Measurements from ENCODE around the gene CRTAC1.

CRTAC1 gene

GRCh38 chr10:97898429-97898828 lies 132.0 kb downstream of the CRTAC1 start:
- no peak for DNase-seq (ENCODE audit: low read depth in 3 of 3)

GRCh38 chr10:97896756-97897358 lies 133.6 kb downstream of the CRTAC1 start:
- no peak for DNase-seq (ENCODE audit: low read depth in 3 of 3)

GRCh38 chr10:97895915-97896314 lies 134.5 kb downstream of the CRTAC1 start:
- DNase-seq (ENCODE audit: low read depth in 3 of 3): no peak

- DNase-seq (ENCODE audit: low read depth in 3 of 3): no peak
Observed at GRCh38 chr10:97895084-97895483, 135.3 kb downstream of the CRTAC1 start.

GRCh38 chr10:97894092-97894491 lies 136.3 kb downstream of the CRTAC1 start:
- no peak for DNase-seq (ENCODE audit: low read depth in 3 of 3)

- DNase-seq (ENCODE audit: low read depth in 3 of 3): no peak
Observed at GRCh38 chr10:97892939-97893338, 137.5 kb downstream of the CRTAC1 start.

- no peak for DNase-seq (ENCODE audit: low read depth in 3 of 3)
Observed at GRCh38 chr10:97892506-97892905, 137.9 kb downstream of the CRTAC1 start.

- DNase-seq (ENCODE audit: low read depth in 3 of 3): no peak
Observed at GRCh38 chr10:97891497-97892167, 138.8 kb downstream of the CRTAC1 start.

- DNase-seq (ENCODE audit: low read depth in 3 of 3): no peak
Observed at GRCh38 chr10:97889461-97890265, 140.8 kb downstream of the CRTAC1 start.

GRCh38 chr10:97888641-97889262 lies 141.7 kb downstream of the CRTAC1 start:
- DNase-seq (ENCODE audit: low read depth in 3 of 3): no peak

GRCh38 chr10:97888134-97888533 lies 142.3 kb downstream of the CRTAC1 start:
- no peak for DNase-seq (ENCODE audit: low read depth in 3 of 3)

GRCh38 chr10:97887399-97887798 lies 143.0 kb downstream of the CRTAC1 start:
- DNase-seq (ENCODE audit: low read depth in 3 of 3): no peak

- DNase-seq (ENCODE audit: low read depth in 3 of 3): no peak
Observed at GRCh38 chr10:97886286-97886685, 144.1 kb downstream of the CRTAC1 start.

GRCh38 chr10:97883092-97883485 lies 147.3 kb downstream of the CRTAC1 start:
- DNase-seq (ENCODE audit: low read depth in 3 of 3): no peak

- no peak for DNase-seq (ENCODE audit: low read depth in 3 of 3)
Observed at GRCh38 chr10:97882142-97883091, 148.0 kb downstream of the CRTAC1 start.

- DNase-seq (ENCODE audit: low read depth in 3 of 3): no peak
Observed at GRCh38 chr10:97880109-97880508, 150.3 kb downstream of the CRTAC1 start.

GRCh38 chr10:97879241-97879640 lies 151.2 kb downstream of the CRTAC1 start:
- no peak for DNase-seq (ENCODE audit: low read depth in 3 of 3)

- no peak for DNase-seq (ENCODE audit: low read depth in 3 of 3)
Observed at GRCh38 chr10:97876402-97876801, 154.0 kb downstream of the CRTAC1 start.

- DNase-seq (ENCODE audit: low read depth in 3 of 3): no peak
Observed at GRCh38 chr10:97875391-97875790, 155.0 kb downstream of the CRTAC1 start.

GRCh38 chr10:97874332-97874731 lies 156.1 kb downstream of the CRTAC1 start:
- DNase-seq (ENCODE audit: low read depth in 3 of 3): no peak

GRCh38 chr10:97873569-97873968 lies 156.9 kb downstream of the CRTAC1 start:
- DNase-seq (ENCODE audit: low read depth in 3 of 3): no peak

All from stimulated activated CD4-positive, alpha-beta T cell treated with anti-CD3 and anti-CD28 coated beads, TNF-alpha, amount 100 ng/mL, for 48 hours (primary cell).